CD4-positive, alpha-beta memory T cell (primary cell): ENCODE results near the gene ATG12. TPM values are rescaled to one million over a fixed set of nuclear protein-coding genes. Genes with fewer than 3 reads are reported as not detected.
A peak's percentile ranks its signal among the peaks of the same experiment; 100 is the strongest.

Experiments used
- CTCF ChIA-PET: fragments of 350-600 bp; sonication (Branson Sonifier 250); formaldehyde crosslinking; loops from one replicate; lab custom pipeline; 2021; ENCODE audit warnings: inconsistent platforms; ENCODE audit not compliant: partially characterized antibody; lab: Charles Lee
- POLR2A ChIA-PET: fragments of 350-600 bp; sonication (Branson Sonifier 250); formaldehyde crosslinking; loops from one replicate; lab custom pipeline; 2021; ENCODE audit not compliant: partially characterized antibody; lab: Charles Lee
- DNase-seq, 5 donors: peaks; one replicate each; pipeline versions ENCODE4 v3.0.0 to v3.0.0-alpha.2; 2020 to 2022; ENCODE audit warnings: mixed read lengths in 1 of 5
- H3K27ac ChIP-seq: one replicate; pipeline ENCODE4 v1.7.0; 2013; ENCODE audit warnings: low read depth, low read length
- H3K27me3 ChIP-seq: 2 replicates; pipeline ENCODE4 v1.7.0; 2013; ENCODE audit warnings: mild to moderate bottlenecking, low read length, moderate library complexity; ENCODE audit not compliant: insufficient read depth
- H3K36me3 ChIP-seq: 2 replicates; pipeline ENCODE4 v1.7.0; 2013; ENCODE audit warnings: mild to moderate bottlenecking, low read length, moderate library complexity; ENCODE audit not compliant: insufficient read depth
- H3K4me1 ChIP-seq: 2 replicates; pipeline ENCODE4 v1.7.0; 2013; ENCODE audit warnings: mild to moderate bottlenecking, low read length, moderate library complexity; ENCODE audit not compliant: insufficient read depth
- H3K4me3 ChIP-seq, 2 donors: one replicate each; pipeline ENCODE4 v1.7.0; 2013; ENCODE audit warnings: low read length in 2 of 2, mild to moderate bottlenecking in 1 of 2
- H3K9me3 ChIP-seq, 2 donors: one replicate each; pipeline ENCODE4 v1.7.0; 2013; ENCODE audit warnings: low read length in 2 of 2, control low read depth in 1 of 2; ENCODE audit not compliant: control insufficient read depth in 1 of 2
- H3K27ac Mint-ChIP-seq, 7 donors: one replicate each; pipeline ENCODE4 v1.8.0; 2020 to 2021; ENCODE audit warnings: mixed read lengths in 7 of 7, mild to moderate bottlenecking in 6 of 7, inconsistent platforms in 3 of 7, moderate library complexity in 3 of 7
- H3K27me3 Mint-ChIP-seq, 2 donors: one replicate each; pipeline ENCODE4 v1.8.0; 2020 to 2021; ENCODE audit warnings: mixed read lengths in 2 of 2
- H3K36me3 Mint-ChIP-seq, 2 donors: one replicate each; pipeline ENCODE4 v1.8.0; 2020 to 2021; ENCODE audit warnings: mixed read lengths in 2 of 2, inconsistent platforms in 1 of 2, mild to moderate bottlenecking in 1 of 2
- H3K4me1 Mint-ChIP-seq, 4 donors: one replicate each; pipeline ENCODE4 v1.8.0; 2020 to 2021; ENCODE audit warnings: mixed read lengths in 4 of 4, mild to moderate bottlenecking in 1 of 4
- H3K4me3 Mint-ChIP-seq, 8 donors: one replicate each; pipeline ENCODE4 v1.8.0; 2020 to 2021; ENCODE audit warnings: mixed read lengths in 8 of 8, mild to moderate bottlenecking in 7 of 8, moderate library complexity in 6 of 8, inconsistent platforms in 3 of 8
- H3K9me3 Mint-ChIP-seq, 8 donors: one replicate each; pipeline ENCODE4 v1.8.0; 2020 to 2021; ENCODE audit warnings: mixed read lengths in 8 of 8, mild to moderate bottlenecking in 5 of 8, inconsistent platforms in 3 of 8, moderate library complexity in 1 of 8
- intact Hi-C: fragments of 100-400 bp; cut with micrococcal nuclease; formaldehyde crosslinking; loops from one replicate; pipeline ENCODE4 v1.15.1; 2023
- polyA plus RNA-seq, 2 donors: library from polyadenylated mRNA; unstranded; fragments of 300-500 nt; fragmentation: Illumina TruSeq; gene quantifications; one replicate each; pipeline ENCODE4 v1.2.3, GENCODE V29; 2021
- total RNA-seq, 2 experiments: library from RNA; stranded (reverse); gene quantifications; one replicate each; pipeline ENCODE4 v1.2.3, GENCODE V29; 2021

The ATG12 gene
- total and polyA plus RNA-seq, 4 experiments from 2014 or later: 84.7 to 133 (median 92.2) TPM

- no peaks in the 10 kb centered on the region for H3K36me3 ChIP-seq
- no peak overlapping the region for H3K4me3 ChIP-seq
- Mint-ChIP-seq H3K4me3 (no peak overlapping the region), H3K9me3 (peaks cover 4 to 12% (median 7%) of the 10 kb centered on the region in 8 donors), H3K27ac (no peak overlapping the region), H3K36me3 (peaks cover 5 to 19% of the 10 kb centered on the region in 2 donors), H3K27me3 (no peaks in the 10 kb centered on the region), H3K4me1 (peaks cover 28 to 44% (median 33%) of the 10 kb centered on the region in 4 donors)
- no peak overlapping the region for H3K27ac ChIP-seq
- no peak for DNase-seq
- ChIA-PET POLR2A (no interaction called here), CTCF (no interaction called here)
- intact Hi-C loops: no loop called here
- no peaks in the 10 kb centered on the region for H3K9me3 ChIP-seq
- no peaks in the 10 kb centered on the region for H3K27me3 ChIP-seq
- H3K4me1 ChIP-seq: peaks cover 8% of the 10 kb centered on the region
Observed at GRCh38 chr5:115855959-115856358, 14.6 kb upstream of the ATG12 start.

GRCh38 chr5:115854139-115854538 lies 12.8 kb upstream of the ATG12 start:
- H3K36me3 ChIP-seq: no peaks in the 10 kb centered on the region
- H3K9me3 ChIP-seq: no peaks in the 10 kb centered on the region
- ChIA-PET POLR2A (no interaction called here), CTCF (no interaction called here)
- H3K9me3 Mint-ChIP-seq: peaks cover 4 to 12% (median 7%) of the 10 kb centered on the region in 8 donors
- peaks cover 5 to 18% of the 10 kb centered on the region in 2 donors for H3K36me3 Mint-ChIP-seq
- no peaks in the 10 kb centered on the region for H3K27me3 ChIP-seq
- H3K27me3 Mint-ChIP-seq: no peaks in the 10 kb centered on the region
- no peak overlapping the region for H3K27ac Mint-ChIP-seq
- peaks cover 13% of the 10 kb centered on the region for H3K4me1 ChIP-seq
- no peak for DNase-seq
- intact Hi-C loops: no loop called here
- H3K4me1 Mint-ChIP-seq: peaks cover 35 to 53% (median 43%) of the 10 kb centered on the region in 4 donors
- H3K4me3 Mint-ChIP-seq: no peak overlapping the region
- no peak overlapping the region for H3K4me3 ChIP-seq
- H3K27ac ChIP-seq: no peak overlapping the region

GRCh38 chr5:115850744-115851416 lies 9.5 kb upstream of the ATG12 start:
- H3K4me1 ChIP-seq: peaks cover 4% of the 10 kb centered on the region
- H3K4me1 Mint-ChIP-seq: peaks cover 25 to 36% (median 31%) of the 10 kb centered on the region in 4 donors
- no peaks in the 10 kb centered on the region for H3K27me3 ChIP-seq
- POLR2A ChIA-PET: no interaction called here
- H3K27me3 Mint-ChIP-seq: no peaks in the 10 kb centered on the region
- no peak overlapping the region for H3K27ac ChIP-seq
- CTCF ChIA-PET: no interaction called here
- H3K9me3 ChIP-seq: no peaks in the 10 kb centered on the region
- peak overlapping the region in 1 of 7 donors; percentile 0 for H3K27ac Mint-ChIP-seq
- H3K4me3 ChIP-seq: no peak overlapping the region
- H3K9me3 Mint-ChIP-seq: peaks cover 4 to 12% (median 7%) of the 10 kb centered on the region in 8 donors
- no peak for DNase-seq
- H3K36me3 ChIP-seq: no peaks in the 10 kb centered on the region
- H3K4me3 Mint-ChIP-seq: no peak overlapping the region
- intact Hi-C loops: no loop called here
- peaks cover 5 to 18% of the 10 kb centered on the region in 2 donors for H3K36me3 Mint-ChIP-seq

DNA sequence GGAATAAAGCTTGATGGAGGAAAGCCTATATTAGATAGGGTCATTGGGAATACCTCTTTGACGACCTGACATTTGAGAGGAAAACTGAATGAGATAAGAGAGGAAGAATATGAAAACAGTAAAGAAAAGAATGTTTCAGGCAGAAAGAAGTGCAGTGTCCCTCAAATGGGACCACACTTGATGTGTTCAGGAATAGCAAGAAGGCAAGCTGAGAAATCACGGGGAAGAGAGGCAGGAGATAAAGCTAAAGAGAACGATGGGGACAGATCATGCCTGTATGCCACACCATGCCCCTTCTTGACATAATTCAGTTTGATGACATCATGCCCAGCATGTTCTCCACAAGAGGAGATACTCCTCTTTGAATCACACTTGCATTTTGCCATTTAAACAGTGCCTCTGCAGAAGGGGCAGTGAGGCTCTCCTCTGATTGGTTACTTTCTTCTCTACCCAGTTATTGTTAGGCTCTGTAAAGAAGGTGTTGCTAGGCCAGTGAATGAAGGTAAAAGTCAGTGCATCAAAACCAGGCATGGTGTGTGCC lies 8.0 kb upstream of the ATG12 start:
- peaks cover 30 to 39% (median 33%) of the 10 kb centered on the region in 4 donors for H3K4me1 Mint-ChIP-seq
- POLR2A ChIA-PET: no interaction called here
- no peak overlapping the region for H3K4me3 Mint-ChIP-seq
- H3K27me3 ChIP-seq: no peaks in the 10 kb centered on the region
- intact Hi-C loops: no loop called here
- no peak overlapping the region for H3K4me3 ChIP-seq
- H3K27ac ChIP-seq: no peak overlapping the region
- H3K9me3 Mint-ChIP-seq: peaks cover 2 to 12% (median 6%) of the 10 kb centered on the region in 8 donors
- no peaks in the 10 kb centered on the region for H3K27me3 Mint-ChIP-seq
- H3K36me3 Mint-ChIP-seq: peaks cover 5 to 13% of the 10 kb centered on the region in 2 donors
- H3K4me1 ChIP-seq: peaks cover 9% of the 10 kb centered on the region
- peak overlapping the region in 1 of 7 donors; percentile 1 for H3K27ac Mint-ChIP-seq
- no peaks in the 10 kb centered on the region for H3K9me3 ChIP-seq
- no peak for DNase-seq
- no peaks in the 10 kb centered on the region for H3K36me3 ChIP-seq
- CTCF ChIA-PET: no interaction called here

GRCh38 chr5:115847290-115847689 lies 5.9 kb upstream of the ATG12 start:
- DNase-seq: no peak

DNA sequence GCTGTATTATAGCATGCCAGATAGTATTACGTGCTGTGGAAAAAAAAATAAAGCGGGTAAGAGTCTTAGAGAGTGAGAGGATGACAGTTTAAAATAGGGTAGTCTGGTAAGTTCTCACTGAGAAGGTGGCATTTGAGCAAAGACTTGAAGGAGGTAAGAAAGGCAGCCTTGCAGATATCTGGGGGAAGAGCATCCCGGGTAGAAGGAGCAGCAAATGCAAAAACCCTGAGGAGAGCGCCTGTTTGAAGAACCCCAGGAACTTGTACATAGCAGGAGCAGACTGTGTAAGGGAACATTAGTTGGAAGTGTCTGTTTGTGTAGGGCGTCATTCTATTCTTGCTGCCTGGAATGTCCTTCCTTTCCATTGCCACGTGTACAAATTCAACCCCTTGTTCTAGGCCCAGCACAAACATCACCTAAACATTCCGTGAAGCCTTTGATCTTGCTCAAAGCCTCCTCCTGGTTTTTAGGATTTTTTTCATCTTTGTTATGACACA lies 3.0 kb upstream of the ATG12 start:
- no peaks in the 10 kb centered on the region for H3K27me3 ChIP-seq
- H3K9me3 ChIP-seq: no peaks in the 10 kb centered on the region
- H3K36me3 ChIP-seq: no peaks in the 10 kb centered on the region
- ChIA-PET POLR2A (interaction anchor here (4.5 to 5.8 kb wide), 2 partner anchors 219 to 300 kb away, joined by 29 to 59 read pairs; partner anchors contain the start of genes FEM1C and TMED7), CTCF (interaction anchor here (1.0 kb wide), 1 partner anchor 301 kb away, joined by 3 read pairs; no protein-coding TSS in a partner anchor)
- Mint-ChIP-seq H3K4me1 (peaks cover 28 to 61% (median 40%) of the 10 kb centered on the region in 4 donors), H3K27me3 (no peaks in the 10 kb centered on the region), H3K9me3 (no peaks in the 10 kb centered on the region), H3K36me3 (peaks cover 0 to 14% of the 10 kb centered on the region in 2 donors), H3K27ac (peak overlapping the region in 1 of 7 donors; percentile 19), H3K4me3 (peak overlapping the region in 2 of 8 donors; percentile 5 to 23)
- H3K4me3 ChIP-seq: no peak overlapping the region
- DNase-seq: no peak
- H3K4me1 ChIP-seq: peaks cover 39% of the 10 kb centered on the region
- intact Hi-C loops: loop anchor here (5.0 kb wide), 1 partner anchor 672 kb away; no protein-coding TSS in a partner anchor
- H3K27ac ChIP-seq: no peak overlapping the region

More at GRCh38 chr5:115847290-115847689, 5.9 kb upstream of the ATG12 start:
- Histone ChIP-seq H3K27ac (no peak overlapping the region), H3K9me3 (no peaks in the 10 kb centered on the region), H3K4me1 (peaks cover 26% of the 10 kb centered on the region), H3K36me3 (no peaks in the 10 kb centered on the region), H3K4me3 (no peak overlapping the region), H3K27me3 (no peaks in the 10 kb centered on the region)
- ChIA-PET CTCF (interaction anchor here (0.6 to 1.2 kb wide), 2 partner anchors 8 to 212 kb away, joined by 3 to 4 read pairs; no protein-coding TSS in a partner anchor), POLR2A (no interaction called here)
- peaks cover 31 to 54% (median 42%) of the 10 kb centered on the region in 4 donors for H3K4me1 Mint-ChIP-seq
- no peaks in the 10 kb centered on the region for H3K27me3 Mint-ChIP-seq
- intact Hi-C loops: no loop called here
- H3K36me3 Mint-ChIP-seq: peaks cover 0 to 4% of the 10 kb centered on the region in 2 donors
- no peak overlapping the region for H3K27ac Mint-ChIP-seq
- H3K4me3 Mint-ChIP-seq: no peak overlapping the region
- H3K9me3 Mint-ChIP-seq: no peaks in the 10 kb centered on the region
